ENCODE results near the gene NCK2. TPM values are rescaled to one million over a fixed set of nuclear protein-coding genes. Genes with fewer than 3 reads are reported as not detected.

Gene NCK2
- total RNA-seq, 1 experiment from 2014 or later, result 89.7 TPM

DNA sequence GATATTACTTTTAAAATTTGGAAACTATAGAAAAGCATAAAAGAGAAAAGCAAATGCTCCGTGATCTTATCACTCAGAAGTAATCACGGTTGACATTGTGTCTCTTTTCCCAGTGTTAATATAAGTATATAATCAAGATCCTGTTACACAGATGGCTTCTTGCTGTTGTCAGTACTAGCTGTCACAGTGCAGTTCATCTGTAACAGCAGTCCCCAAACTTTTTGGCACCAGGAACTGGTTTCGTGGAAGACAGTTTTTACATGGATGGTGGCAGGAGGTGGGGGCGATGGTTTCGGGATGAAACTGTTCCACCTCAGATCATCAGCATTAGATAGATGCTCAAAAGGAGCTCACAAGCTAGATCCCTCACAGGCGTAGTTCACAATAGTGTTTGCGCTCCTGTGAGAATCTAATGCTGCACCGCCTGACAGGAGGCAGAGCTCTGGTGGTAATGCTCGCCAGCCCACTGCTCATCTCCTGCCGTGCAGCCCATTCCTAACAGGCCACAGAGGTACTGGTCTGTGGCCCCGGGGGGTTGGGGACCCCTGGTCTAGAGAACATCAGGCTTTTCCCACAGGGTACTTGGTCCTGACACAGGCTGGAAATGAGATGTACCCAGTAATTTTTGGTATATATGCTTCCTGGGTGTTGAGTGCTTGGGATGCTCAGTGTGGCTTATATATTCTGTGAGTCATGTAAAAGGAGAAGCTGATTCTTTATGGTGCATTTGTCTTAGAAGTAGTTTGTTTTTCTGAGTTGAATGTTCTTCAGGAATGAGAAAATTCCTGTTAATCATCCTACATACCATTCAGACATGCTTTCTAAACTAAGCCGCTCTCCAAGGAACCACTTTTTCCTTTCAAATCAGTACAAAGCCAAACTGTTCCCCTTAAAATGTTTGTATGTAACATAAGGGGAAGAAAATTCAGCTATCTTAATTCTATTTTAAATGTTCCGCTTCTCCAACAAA is 121.8 kb downstream of the NCK2 start:
- no peak for DNase-seq (ENCODE audit: low read depth, low spot score)
- in situ Hi-C loops (cut with HindIII; ENCODE audit: low pct_unique_long_range_greater_than_20kb, low sequenced_read_pairs), result no loop called here

DNA sequence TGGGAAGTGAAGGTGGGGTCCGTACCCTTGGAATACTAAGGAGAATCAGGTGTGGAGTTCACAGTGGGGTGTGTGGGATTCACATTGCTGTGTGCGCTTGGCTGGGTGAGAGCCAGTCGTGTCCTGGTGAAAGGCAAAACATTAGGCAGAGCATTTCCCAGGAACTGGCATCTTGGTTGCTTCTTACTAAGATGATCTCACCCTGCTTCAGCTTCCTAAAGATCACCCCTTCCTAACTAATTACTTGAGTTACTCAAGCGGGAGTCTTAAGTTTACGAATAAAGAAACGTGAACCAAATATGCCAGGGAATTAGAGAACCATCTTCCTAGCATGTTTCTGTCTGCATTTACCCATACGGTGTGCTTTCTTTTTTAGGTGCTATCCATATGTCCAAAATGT is 122.9 kb downstream of the NCK2 start:
- in situ Hi-C loops (cut with HindIII; ENCODE audit: low pct_unique_long_range_greater_than_20kb, low sequenced_read_pairs), result no loop called here

DNA sequence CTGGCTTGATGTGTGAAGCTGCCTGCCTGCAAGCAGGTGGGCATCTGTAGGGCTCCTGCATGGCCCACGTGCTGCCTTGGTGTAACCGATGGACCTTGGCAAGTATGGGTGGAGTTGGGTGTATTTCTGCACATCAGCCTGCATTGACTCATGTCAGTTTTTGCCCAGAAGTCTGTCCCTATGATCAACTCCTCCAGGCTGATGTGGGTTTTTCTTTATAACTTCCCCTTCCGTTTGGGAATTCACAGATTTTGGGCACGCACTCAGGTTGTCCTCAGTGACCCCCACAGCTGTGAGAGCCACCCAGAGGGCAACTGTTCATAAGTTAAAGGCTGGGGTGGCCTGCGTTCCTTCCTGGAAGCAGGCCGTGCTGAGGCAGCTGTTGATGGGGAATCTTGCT is 123.3 kb downstream of the NCK2 start:
- DNase-seq (ENCODE audit: low read depth, low spot score), result no peak
- in situ Hi-C loops (cut with HindIII; ENCODE audit: low pct_unique_long_range_greater_than_20kb, low sequenced_read_pairs), result no loop called here

More for the DNA sequence above, 122.9 kb downstream of the NCK2 start:
- DNase-seq (ENCODE audit: low read depth, low spot score), result no peak

DNA sequence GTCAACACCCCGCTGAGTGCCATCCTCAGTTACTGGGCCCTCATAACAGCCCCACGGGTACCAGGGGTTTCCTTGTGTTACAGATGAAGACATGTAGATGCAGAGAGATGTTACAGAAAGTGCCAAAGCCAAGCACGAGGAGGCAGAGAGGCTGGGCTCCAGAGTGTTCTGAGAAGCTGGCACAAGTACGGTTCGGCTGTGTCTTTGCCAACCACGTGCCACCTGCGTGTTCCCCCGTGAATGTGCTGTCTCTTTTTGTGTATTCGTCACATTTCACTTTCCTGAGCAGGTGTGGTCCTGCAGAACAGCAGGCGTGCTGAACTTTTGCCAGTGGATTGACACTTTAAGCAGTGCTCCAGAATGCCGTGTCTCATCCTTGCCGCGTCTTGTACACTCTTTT is 124.6 kb downstream of the NCK2 start:
- in situ Hi-C loops (cut with HindIII; ENCODE audit: low pct_unique_long_range_greater_than_20kb, low sequenced_read_pairs), result no loop called here
- DNase-seq (ENCODE audit: low read depth, low spot score), result no peak

DNA sequence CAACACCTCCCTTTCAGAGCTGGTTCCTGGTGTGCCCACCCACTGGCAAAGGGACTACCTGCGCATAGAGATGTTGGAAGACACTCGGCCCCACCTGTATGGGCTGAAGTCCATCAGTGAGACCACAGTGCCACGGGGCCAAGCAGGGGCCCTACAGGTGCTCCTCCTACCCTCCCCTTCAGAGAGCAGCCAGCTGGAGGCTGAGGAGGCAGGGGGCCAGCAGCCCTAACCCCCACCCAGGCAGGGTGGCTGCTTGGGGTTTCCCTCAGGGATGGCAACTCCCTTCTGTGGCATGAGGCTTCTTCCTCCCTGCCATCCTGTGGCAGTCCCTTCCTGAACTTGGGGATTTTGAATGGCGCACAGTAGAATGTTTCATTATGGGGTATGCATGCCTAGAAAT is 125.3 kb downstream of the NCK2 start:
- in situ Hi-C loops (cut with HindIII; ENCODE audit: low pct_unique_long_range_greater_than_20kb, low sequenced_read_pairs), result no loop called here
- no peak for DNase-seq (ENCODE audit: low read depth, low spot score)

DNA sequence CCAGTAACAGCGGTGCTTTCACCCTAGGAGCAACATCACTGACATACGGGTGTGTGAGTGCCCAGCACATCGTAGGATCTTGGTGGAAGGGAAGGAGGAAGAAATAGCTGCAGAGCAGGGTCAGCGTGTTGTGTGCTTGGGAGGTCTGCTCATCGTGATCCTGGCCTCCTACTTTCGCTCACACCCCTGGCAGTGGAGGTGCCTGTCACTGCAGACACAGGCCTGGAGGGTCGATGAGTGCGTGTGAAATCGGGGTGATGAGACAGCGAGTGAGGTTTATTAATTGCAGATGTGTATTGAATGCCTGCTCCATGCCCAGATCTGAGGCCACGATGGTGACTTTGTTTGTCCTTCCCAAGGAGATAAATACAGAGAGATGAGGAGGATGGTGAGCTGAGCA is 126.1 kb downstream of the NCK2 start:
- DNase-seq (ENCODE audit: low read depth, low spot score), result no peak
- in situ Hi-C loops (cut with HindIII; ENCODE audit: low pct_unique_long_range_greater_than_20kb, low sequenced_read_pairs), result no loop called here

DNA sequence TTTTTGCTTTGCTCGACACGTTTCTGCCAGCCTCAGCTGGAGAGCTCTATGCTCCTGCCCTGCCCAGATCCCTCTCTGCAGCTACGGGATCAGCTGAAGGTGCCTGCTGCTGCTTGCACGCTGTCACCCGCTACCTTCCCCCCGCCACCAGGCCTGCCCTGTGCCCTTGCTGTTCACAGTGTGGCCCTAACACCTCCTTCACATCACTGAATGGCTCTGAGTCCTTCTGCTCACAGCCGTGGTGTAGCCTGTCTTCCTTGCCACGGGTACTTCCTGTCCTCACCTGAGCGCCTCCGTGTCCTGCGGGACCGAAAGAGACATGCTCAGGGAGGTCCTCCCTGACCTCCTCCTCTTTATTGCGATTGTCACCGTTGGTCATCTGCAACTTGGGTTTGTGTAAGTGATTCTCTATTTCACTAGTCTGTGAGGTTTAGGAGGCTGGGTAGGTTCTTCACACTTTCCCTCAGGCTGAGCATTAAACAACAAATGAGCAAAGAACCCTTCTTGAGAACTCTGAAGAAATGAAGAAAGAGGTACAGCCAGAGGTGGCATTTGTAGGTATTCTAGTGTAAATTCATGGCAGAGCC is 127.5 kb downstream of the NCK2 start:
- in situ Hi-C loops (cut with HindIII; ENCODE audit: low pct_unique_long_range_greater_than_20kb, low sequenced_read_pairs), result no loop called here
- no peak for DNase-seq (ENCODE audit: low read depth, low spot score)

DNA sequence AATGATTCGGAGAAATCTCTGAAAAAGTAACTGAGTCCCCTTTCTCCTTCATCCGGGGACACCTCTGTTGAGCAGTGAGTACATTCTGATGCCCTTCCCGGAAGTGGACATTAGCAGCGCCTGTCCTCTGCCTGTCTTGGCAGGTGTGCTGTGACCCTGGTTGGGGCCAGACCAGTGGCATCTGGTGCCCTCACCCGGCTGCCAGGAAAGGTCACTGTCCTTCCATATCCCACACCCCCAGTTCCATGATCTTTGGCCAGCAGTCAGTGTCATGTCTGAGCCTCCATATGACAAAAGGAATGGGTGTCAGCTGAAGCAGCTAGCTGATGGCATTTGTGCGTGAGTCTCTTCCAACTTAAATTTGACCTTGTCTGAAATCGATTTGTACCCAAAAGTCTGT is 128.1 kb downstream of the NCK2 start:
- in situ Hi-C loops (cut with HindIII; ENCODE audit: low pct_unique_long_range_greater_than_20kb, low sequenced_read_pairs), result no loop called here
- DNase-seq (ENCODE audit: low read depth, low spot score), result no peak

DNA sequence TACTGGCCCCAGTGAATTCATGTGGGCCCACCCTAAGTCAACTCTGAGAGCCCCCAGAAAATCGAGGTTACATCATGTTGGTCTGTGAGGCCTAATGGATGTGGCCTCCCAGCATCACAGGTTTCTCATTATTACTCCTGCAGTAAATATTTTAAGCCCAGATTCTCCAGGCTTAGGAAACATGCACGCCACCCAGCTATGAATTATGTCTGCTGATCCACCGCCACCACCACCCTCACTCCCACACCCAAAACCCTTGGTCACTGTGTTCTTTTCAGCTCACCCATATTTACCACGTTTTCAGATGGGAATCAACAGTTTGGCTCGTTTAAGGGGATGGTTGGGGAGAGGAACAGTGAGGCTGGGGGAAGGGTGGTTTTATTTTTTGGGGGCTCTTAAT is 128.6 kb downstream of the NCK2 start:
- DNase-seq (ENCODE audit: low read depth, low spot score), result no peak
- in situ Hi-C loops (cut with HindIII; ENCODE audit: low pct_unique_long_range_greater_than_20kb, low sequenced_read_pairs), result no loop called here

DNA sequence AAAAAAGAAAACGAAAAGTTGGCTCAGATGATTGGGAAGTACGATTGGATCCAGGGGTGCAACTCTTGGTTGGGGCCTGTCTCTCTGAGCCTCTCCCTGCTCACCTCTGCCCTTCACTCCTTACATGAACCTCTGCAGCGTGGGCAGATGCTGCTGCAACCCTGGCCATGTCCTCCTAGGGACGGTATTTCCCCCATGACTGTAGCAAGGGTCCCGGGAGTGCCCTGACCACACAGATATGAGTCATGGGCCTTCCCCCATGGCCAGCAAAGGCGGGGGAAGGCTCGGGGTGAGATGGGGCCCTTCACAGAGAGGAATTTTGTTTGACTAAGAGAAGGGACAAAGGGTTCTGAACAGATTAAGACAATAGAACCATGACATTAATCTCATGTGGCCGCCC is 129.0 kb downstream of the NCK2 start:
- in situ Hi-C loops (cut with HindIII; ENCODE audit: low pct_unique_long_range_greater_than_20kb, low sequenced_read_pairs), result no loop called here
- no peak for DNase-seq (ENCODE audit: low read depth, low spot score)

DNA sequence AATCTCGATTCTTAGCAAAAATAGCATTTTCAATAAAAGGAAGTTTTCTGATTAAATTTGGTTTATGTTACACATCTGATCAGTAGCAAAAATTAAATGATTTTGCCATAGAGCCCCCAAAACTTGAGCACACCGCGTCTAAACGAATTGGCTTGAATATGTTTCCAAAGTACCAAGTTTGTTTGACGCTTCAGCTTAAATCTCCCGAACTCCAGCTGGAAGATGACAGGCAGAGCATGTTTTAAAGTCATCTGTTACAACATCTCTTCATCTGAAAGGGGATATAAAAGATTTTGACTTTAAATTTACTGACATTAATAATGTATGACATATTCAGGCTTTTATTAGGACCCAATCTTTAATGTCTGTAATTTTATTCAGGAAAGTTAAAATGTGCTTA is 129.8 kb downstream of the NCK2 start:
- in situ Hi-C loops (cut with HindIII; ENCODE audit: low pct_unique_long_range_greater_than_20kb, low sequenced_read_pairs), result no loop called here
- DNase-seq (ENCODE audit: low read depth, low spot score), result no peak

DNA sequence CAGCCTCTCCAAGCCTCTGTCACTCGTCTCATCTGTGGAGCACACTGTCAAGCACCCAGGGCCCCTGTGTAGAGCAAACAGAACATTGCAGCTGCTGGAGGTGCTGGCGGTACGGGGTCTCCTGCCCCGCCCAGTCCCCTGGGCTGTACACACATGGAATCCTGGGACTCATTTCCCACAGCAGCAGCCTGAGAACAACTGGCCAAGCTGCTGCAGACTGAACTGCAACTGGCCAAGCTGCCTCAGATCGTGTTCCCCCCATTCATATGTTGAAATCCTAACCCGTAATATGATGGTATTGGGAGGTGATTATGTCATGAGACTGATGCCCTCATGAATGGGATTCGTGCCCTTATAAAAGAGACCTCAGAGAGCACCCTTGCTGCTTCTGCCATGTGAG is 130.5 kb downstream of the NCK2 start:
- in situ Hi-C loops (cut with HindIII; ENCODE audit: low pct_unique_long_range_greater_than_20kb, low sequenced_read_pairs), result no loop called here
- DNase-seq (ENCODE audit: low read depth, low spot score), result no peak

DNA sequence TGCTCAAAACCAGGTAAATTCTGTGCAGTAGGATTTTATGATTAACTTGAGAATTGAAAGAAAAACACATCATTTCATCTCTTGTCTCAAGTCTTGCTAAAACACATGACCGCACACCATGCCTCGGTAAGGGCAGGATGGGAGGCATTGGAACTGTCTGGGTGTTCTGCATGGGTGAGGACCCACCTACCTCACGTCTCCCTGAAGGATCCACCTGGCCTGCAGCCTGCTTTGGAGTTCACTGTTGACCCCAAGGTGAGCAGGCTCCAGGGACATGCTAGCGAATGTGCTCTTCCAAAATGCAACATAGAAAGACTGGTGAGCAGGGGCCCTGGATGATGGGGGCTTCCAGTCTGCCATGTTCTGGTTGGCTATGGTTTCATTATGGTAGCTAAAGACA is 131.5 kb downstream of the NCK2 start:
- DNase-seq (ENCODE audit: low read depth, low spot score), result no peak
- in situ Hi-C loops (cut with HindIII; ENCODE audit: low pct_unique_long_range_greater_than_20kb, low sequenced_read_pairs), result no loop called here

DNA sequence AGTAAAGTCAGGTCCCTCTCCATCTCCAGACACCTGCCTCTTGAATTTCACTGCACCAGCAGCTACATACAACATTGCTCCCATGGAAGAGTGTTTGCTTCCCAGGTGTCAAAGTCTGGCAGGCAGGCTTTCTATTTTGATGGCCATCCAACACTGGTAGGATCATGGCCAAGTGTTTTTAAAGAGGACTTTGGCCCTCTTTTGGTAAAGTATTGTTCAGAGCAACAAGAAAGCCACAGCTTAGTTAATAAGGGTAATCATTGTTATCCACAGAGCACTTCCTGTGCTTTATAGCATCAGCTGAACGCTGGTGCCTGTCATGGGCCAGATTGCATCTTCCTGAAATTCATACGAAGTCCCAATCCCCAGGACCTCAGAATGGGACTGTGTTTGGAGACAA is 133.2 kb downstream of the NCK2 start:
- in situ Hi-C loops (cut with HindIII; ENCODE audit: low pct_unique_long_range_greater_than_20kb, low sequenced_read_pairs), result no loop called here
- no peak for DNase-seq (ENCODE audit: low read depth, low spot score)

DNA sequence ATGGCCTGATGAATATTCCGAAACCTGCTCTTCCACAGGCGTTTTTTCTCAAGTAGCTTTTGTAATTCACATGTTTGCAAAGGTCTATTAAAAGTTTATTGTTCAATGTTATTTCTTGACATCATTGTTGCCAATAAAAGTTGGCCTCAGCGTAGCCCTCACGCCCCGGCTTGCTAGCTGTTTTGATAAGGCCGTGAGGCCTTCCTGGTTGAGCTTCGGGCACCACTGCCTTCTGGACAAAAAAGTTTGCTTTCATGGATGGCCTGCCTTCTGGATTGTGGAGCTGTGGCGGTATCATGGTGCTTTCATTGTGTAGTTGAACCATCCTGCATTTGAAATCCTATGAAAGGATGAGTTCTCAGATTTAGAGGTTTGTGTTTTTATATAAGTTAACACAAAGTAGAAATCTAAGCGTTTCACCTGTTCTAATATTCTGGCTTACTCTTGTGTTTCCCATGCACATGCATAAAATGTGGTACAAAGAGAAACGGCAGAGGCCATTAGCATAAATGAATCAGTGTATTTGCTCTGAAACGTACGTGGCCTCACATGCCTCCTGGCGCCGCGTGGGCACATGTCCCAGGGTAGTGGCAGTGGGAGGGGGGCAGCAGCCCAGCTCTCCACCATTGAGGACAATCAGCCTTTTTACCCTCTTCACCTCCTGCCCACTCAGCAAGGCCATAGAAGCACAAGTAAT is 134.5 kb downstream of the NCK2 start:
- no peak for DNase-seq (ENCODE audit: low read depth, low spot score)
- in situ Hi-C loops (cut with HindIII; ENCODE audit: low pct_unique_long_range_greater_than_20kb, low sequenced_read_pairs), result no loop called here

DNA sequence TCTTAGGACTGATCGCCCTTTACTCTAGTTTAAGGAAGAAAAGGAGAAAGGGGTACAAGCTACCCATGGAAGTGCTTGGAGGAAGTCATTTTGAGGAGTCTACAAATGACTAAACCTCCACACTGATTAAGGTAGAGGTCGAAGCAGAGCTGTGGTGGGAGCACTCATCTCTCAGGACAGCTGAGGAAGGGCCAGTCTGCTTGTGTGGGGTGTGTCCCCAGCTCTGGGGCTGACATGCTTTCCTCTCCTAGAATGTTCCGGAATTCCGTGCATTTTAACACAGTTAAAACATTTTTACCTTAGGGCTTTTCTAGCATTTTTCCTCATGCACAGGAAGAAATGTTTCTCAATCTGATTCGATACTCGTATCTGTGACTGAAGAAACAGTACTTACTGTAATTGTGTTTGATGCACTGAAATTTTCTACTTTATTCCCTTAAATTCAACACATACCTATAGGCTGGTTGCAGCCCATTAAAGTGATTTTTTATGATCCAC is 135.1 kb downstream of the NCK2 start:
- in situ Hi-C loops (cut with HindIII; ENCODE audit: low pct_unique_long_range_greater_than_20kb, low sequenced_read_pairs), result no loop called here
- DNase-seq (ENCODE audit: low read depth, low spot score), result no peak

DNA sequence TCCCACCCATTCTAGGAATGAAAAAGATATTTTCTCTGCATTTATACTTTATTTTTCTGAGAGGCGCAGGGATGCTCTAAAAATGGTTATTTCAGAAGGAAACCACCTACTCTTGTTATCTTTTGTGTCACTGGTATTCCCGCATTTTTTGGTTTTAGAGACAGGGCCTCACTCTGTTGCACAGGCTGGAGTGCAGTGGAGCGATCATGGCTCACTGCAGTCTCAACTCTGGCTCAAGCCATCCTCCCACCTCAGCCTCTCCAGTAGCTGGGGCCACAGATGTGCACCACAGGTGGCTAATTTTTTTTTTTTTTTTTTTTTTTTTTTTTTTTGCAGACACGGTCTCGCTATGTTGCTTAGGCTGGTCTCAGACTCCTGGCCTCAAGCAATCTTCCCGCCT is 135.9 kb downstream of the NCK2 start:
- DNase-seq (ENCODE audit: low read depth, low spot score), result no peak
- in situ Hi-C loops (cut with HindIII; ENCODE audit: low pct_unique_long_range_greater_than_20kb, low sequenced_read_pairs), result no loop called here

DNA sequence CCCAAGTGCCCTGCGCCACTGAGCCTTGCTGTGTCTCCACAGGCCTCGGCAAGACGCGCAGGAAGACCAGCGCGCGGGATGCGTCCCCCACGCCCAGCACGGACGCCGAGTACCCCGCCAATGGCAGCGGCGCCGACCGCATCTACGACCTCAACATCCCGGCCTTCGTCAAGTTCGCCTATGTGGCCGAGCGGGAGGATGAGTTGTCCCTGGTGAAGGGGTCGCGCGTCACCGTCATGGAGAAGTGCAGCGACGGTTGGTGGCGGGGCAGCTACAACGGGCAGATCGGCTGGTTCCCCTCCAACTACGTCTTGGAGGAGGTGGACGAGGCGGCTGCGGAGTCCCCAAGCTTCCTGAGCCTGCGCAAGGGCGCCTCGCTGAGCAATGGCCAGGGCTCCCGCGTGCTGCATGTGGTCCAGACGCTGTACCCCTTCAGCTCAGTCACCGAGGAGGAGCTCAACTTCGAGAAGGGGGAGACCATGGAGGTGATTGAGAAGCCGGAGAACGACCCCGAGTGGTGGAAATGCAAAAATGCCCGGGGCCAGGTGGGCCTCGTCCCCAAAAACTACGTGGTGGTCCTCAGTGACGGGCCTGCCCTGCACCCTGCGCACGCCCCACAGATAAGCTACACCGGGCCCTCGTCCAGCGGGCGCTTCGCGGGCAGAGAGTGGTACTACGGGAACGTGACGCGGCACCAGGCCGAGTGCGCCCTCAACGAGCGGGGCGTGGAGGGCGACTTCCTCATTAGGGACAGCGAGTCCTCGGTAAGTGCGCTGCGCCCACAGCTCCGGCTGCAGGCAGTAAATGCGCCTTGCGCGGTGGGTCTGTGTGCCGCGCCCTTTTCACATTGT is 136.8 kb downstream of the NCK2 start:
- in situ Hi-C loops (cut with HindIII; ENCODE audit: low pct_unique_long_range_greater_than_20kb, low sequenced_read_pairs), result no loop called here
- DNase-seq (ENCODE audit: low read depth, low spot score), result no peak
